Measurements from ENCODE around the gene VPS13A. TPM values are rescaled to one million over a fixed set of nuclear protein-coding genes. Genes with fewer than 3 reads are reported as not detected.

Gene VPS13A
- total and polyA plus RNA-seq, 10 donors: 7.5 to 90.9 (median 56.5) TPM

DNA sequence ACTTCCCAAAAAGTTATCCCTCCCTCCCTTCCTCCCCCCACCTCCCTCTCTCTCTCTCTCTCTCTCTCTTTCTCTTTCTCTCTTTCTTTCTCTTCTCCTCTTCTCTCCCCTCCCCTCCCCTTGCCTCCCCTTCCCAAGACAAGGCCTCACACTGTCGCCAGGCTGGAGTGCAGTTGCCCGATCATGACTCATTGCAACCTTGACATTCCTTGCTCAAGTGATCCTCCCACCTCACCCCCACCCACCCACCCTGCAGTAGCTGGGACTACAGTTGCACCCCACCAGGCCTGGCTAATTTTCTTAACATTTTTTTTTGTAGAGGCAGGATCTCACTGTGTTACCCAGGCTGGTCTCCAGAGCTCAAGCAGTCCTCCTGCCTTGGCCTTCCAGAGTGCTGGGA, 32.8 kb downstream of the VPS13A start:
- 76 to 85% (median 83%) methylated on average over 2 of the region's 2 CpGs for WGBS, 5 donors

DNA sequence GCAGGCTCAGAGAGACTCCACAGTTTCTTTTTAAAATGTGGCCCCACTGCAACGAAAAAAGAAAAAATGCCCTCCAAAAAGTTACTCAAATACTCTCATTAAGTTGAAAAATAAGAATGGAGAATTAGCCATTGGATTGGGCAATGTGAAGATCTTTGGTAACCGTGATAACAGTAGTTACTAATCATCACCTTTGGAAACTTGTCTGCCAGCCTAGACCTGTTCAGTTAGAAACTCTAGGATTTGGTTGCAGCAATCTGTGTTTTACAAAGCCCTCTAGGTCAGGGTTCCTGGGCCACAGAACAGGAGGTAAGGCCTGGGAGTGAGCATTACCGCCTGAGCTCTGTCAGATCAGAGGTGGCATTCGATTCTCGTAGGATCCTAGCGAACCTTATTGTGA, 34.2 kb downstream of the VPS13A start:
- Histone ChIP-seq H3K4me1 (no peaks in the 10 kb centered on the region), H3K27ac (no peak overlapping the region), H3K27me3 (replicated peaks in 1 of 7) (no peaks in the 10 kb centered on the region), H3K36me3 (peaks cover 0 to 82% (median 13%) of the 10 kb centered on the region in 6 donors), H3K4me3 (no peak overlapping the region), H3K9me3 (no peaks in the 10 kb centered on the region)
- DNase-seq: no peak
- 94 to 97% (median 95%) methylated on average over 6 of the region's 6 CpGs for WGBS, 5 donors
- intact Hi-C loops (cut with DNase I; ENCODE audit: low total_unique reads): no loop called here
- no peak for TF ChIP-seq POLR2AphosphoS5 (IDR thresholded peaks at IDR 0.05)
- no peak for TF ChIP-seq CTCF (IDR thresholded peaks at IDR 0.05 in 8 of 11, conservative IDR thresholded peaks at IDR 0.05 in 3 of 11)
- TF ChIP-seq POLR2A (IDR thresholded peaks at IDR 0.05): no peak

More for the DNA sequence above, 32.8 kb downstream of the VPS13A start:
- TF ChIP-seq CTCF (IDR thresholded peaks at IDR 0.05 in 8 of 11, conservative IDR thresholded peaks at IDR 0.05 in 3 of 11) (no peak), POLR2A (IDR thresholded peaks at IDR 0.05) (no peak), POLR2AphosphoS5 (IDR thresholded peaks at IDR 0.05) (no peak)
- no peak overlapping the region for H3K27ac ChIP-seq
- no peak for DNase-seq
- peaks cover 0 to 80% (median 14%) of the 10 kb centered on the region in 6 donors for H3K36me3 ChIP-seq
- intact Hi-C loops (cut with DNase I; ENCODE audit: low total_unique reads): no loop called here
- no peaks in the 10 kb centered on the region for H3K9me3 ChIP-seq
- no peaks in the 10 kb centered on the region for H3K27me3 ChIP-seq (replicated peaks in 1 of 7)
- H3K4me3 ChIP-seq: no peak overlapping the region
- no peaks in the 10 kb centered on the region for H3K4me1 ChIP-seq

DNA sequence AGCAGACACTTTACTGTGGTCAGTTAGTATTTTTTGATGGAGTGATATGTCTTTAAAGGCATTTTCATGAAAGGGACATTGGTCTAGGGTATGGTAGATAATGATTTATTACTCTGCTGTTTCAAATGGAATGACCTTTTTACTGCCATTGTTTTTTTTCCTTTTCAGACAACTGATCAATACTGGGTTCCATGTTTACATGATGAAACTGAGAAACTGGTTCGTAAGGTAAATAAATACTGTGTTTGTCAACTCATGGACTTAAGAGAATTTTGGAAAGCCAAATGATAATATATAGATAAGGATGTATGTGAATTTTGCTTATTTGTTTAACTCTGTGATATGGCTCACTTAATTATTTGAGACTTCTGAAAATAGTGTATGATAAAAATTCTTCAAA, 35.5 kb downstream of the VPS13A start:
- 80 to 100% (median 94%) methylated on average over 1 of the region's 1 CpG for WGBS, 5 donors
- H3K27me3 ChIP-seq (replicated peaks in 1 of 7): no peaks in the 10 kb centered on the region
- intact Hi-C loops (cut with DNase I; ENCODE audit: low total_unique reads): no loop called here
- TF ChIP-seq CTCF (IDR thresholded peaks at IDR 0.05 in 8 of 11, conservative IDR thresholded peaks at IDR 0.05 in 3 of 11) (no peak), POLR2AphosphoS5 (IDR thresholded peaks at IDR 0.05) (no peak), POLR2A (IDR thresholded peaks at IDR 0.05) (no peak)
- peaks cover 0 to 87% (median 13%) of the 10 kb centered on the region in 6 donors for H3K36me3 ChIP-seq
- no peak overlapping the region for H3K27ac ChIP-seq
- H3K4me3 ChIP-seq: no peak overlapping the region
- DNase-seq: no peak
- H3K4me1 ChIP-seq: no peaks in the 10 kb centered on the region
- no peaks in the 10 kb centered on the region for H3K9me3 ChIP-seq

- intact Hi-C loops (cut with DNase I; ENCODE audit: low total_unique reads): no loop called here
- WGBS, 5 donors: 72 to 97% (median 93%) methylated on average over 5 of the region's 5 CpGs
- H3K27me3 ChIP-seq (replicated peaks in 1 of 7): no peaks in the 10 kb centered on the region
- peaks cover 0 to 89% (median 13%) of the 10 kb centered on the region in 6 donors for H3K36me3 ChIP-seq
- H3K4me3 ChIP-seq: no peak overlapping the region
- no peaks in the 10 kb centered on the region for H3K4me1 ChIP-seq
- TF ChIP-seq POLR2AphosphoS5 (IDR thresholded peaks at IDR 0.05): no peak
- TF ChIP-seq POLR2A (IDR thresholded peaks at IDR 0.05): no peak
- TF ChIP-seq CTCF (IDR thresholded peaks at IDR 0.05 in 8 of 11, conservative IDR thresholded peaks at IDR 0.05 in 3 of 11): no peak
- no peak overlapping the region for H3K27ac ChIP-seq
- no peak for DNase-seq
- H3K9me3 ChIP-seq: no peaks in the 10 kb centered on the region
These were observed 38.5 kb downstream of the VPS13A start for GRCh38 chr9:77215874-77216273.
